Central memory CD8-positive, alpha-beta T cell (primary cell): ENCODE results near the gene LLPH.

Experiments
- ATAC-seq: fragments of 150-1000 bp; cut with Tn5 transposase; replicated peaks from 2 replicates; pipeline ENCODE4 v1.10.0; 2022; ENCODE audit warnings: mild to moderate bottlenecking, moderate FRiP score, moderate number of reproducible peaks; ENCODE audit not compliant: poor library complexity, severe bottlenecking; ENCODE audit errors: extremely low read depth
- DNase-seq, 2 donors: peaks; one replicate each; pipeline ENCODE4 v3.0.0; 2021; ENCODE audit warnings: low spot score in 2 of 2
- H3K27ac Mint-ChIP-seq: one replicate; pipeline ENCODE4 v1.8.0; 2022; ENCODE audit warnings: low read depth, mild to moderate bottlenecking, moderate library complexity, mixed read lengths
- H3K27me3 Mint-ChIP-seq: one replicate; pipeline ENCODE4 v1.8.0; 2022; ENCODE audit warnings: mixed read lengths
- H3K36me3 Mint-ChIP-seq: one replicate; pipeline ENCODE4 v1.8.0; 2022; ENCODE audit warnings: mild to moderate bottlenecking, moderate library complexity, mixed read lengths; ENCODE audit not compliant: insufficient read depth
- H3K4me1 Mint-ChIP-seq: one replicate; pipeline ENCODE4 v1.8.0; 2022; ENCODE audit warnings: mixed read lengths
- H3K4me3 Mint-ChIP-seq: one replicate; pipeline ENCODE4 v1.8.0; 2022; ENCODE audit warnings: mild to moderate bottlenecking, moderate library complexity, mixed read lengths
- H3K9me3 Mint-ChIP-seq: one replicate; pipeline ENCODE4 v1.8.0; 2022; ENCODE audit warnings: mixed read lengths

Gene LLPH

DNA sequence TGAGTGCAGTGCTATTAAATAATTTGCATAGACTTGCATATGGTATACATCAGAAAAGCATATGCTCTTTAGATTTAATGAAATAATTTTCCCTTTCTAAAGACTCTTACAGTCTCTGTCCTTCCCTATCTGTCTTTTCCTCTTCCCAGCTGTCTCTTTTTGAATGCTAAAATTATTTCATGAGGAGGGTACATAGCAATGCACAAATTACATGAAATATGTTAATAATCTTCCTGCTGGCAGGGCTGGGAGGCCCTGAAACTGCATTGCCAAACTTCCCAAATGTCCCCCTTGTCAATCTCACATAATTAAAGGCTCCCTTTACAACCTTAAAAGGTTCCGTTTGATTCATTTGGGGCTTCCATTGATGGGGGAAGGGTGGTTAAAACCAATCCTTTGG is 22.2 kb downstream of the LLPH start:
- no peaks in the 10 kb centered on the region for H3K9me3 Mint-ChIP-seq
- H3K4me1 Mint-ChIP-seq: no peaks in the 10 kb centered on the region
- ATAC-seq (no peak), DNase-seq (no peak)
- no peak overlapping the region for H3K4me3 Mint-ChIP-seq
- H3K36me3 Mint-ChIP-seq: no peaks in the 10 kb centered on the region
- peaks cover 3% of the 10 kb centered on the region for H3K27me3 Mint-ChIP-seq
- no peak overlapping the region for H3K27ac Mint-ChIP-seq

DNA sequence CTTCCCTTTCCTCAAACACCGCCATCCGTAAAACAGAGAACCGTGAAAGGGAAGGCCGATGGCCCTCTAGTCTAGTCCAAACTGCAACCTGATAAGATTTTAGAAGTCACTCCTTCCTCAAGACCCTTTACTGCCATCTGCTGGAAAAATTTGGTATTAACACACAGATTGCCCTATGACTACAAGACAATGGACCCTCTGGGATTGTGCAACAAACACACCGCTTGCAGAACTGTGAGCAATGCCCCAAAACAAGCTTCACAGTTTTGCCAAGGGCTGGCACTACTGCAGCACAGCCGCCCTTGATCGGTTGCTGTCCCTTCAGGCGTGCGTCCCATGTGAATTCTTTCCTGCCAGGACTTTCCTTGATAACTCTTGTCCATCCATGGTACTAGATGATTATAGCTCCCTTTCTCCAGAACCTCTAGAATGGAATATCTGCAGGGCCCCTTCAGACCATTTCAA is 23.1 kb downstream of the LLPH start:
- ATAC-seq: peak; percentile 72
- H3K27ac Mint-ChIP-seq: no peak overlapping the region
- H3K4me1 Mint-ChIP-seq: no peaks in the 10 kb centered on the region
- peaks cover 12% of the 10 kb centered on the region for H3K27me3 Mint-ChIP-seq
- H3K9me3 Mint-ChIP-seq: no peaks in the 10 kb centered on the region
- H3K36me3 Mint-ChIP-seq: no peaks in the 10 kb centered on the region
- DNase-seq: peak; percentile 23 to 54
- no peak overlapping the region for H3K4me3 Mint-ChIP-seq

DNA sequence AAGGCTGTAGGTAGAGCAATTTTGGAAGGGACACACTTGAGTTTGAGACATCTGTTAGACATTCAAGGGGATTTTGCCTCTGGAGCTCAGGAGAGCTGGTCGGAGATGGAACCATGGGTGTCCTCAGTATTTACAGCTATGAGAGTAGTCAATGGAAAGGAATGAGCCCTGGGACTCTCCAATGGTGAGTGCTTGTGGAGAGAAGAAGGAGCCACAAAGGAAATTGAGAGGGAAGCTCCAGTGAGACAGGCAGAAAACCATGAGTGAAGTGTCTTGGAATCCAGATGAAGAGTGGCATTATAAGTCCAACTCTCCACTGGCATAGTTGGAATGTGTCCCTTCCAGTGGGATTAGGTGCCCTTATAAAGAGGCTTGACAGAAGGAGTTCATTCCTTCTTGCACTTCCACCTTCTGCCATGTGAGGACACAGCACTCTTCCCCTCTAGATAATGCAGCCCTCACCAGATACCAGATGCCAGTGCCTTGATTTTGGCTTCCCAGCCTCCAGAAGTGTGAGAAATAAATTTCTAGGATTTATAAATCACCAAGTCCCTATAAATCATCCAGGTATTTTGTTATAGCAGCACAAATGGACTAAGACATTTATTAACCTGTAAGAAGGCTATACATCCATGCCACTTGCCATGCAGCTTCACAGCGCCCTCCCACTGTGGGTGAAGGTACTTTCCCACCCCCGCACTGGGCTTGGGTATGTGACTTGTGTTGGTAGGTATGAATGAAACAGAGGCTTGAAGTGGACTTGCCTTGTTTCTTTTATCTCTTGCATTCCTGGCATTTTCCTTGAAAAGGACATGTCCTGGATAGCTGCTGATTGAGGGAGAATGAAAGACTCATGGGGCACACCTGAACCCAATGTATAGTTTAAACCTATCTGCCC is 27.3 kb downstream of the LLPH start:
- Mint-ChIP-seq H3K4me3 (no peak overlapping the region), H3K4me1 (no peaks in the 10 kb centered on the region), H3K9me3 (no peaks in the 10 kb centered on the region), H3K36me3 (no peaks in the 10 kb centered on the region), H3K27ac (no peak overlapping the region), H3K27me3 (peaks cover 36% of the 10 kb centered on the region)
- ATAC-seq (no peak), DNase-seq (no peak)

- H3K27ac Mint-ChIP-seq: no peak overlapping the region
- ATAC-seq: no peak
- no peak overlapping the region for H3K4me3 Mint-ChIP-seq
- H3K4me1 Mint-ChIP-seq: no peaks in the 10 kb centered on the region
- DNase-seq: no peak
- peaks cover 32% of the 10 kb centered on the region for H3K27me3 Mint-ChIP-seq
- no peaks in the 10 kb centered on the region for H3K9me3 Mint-ChIP-seq
- peaks cover 1% of the 10 kb centered on the region for H3K36me3 Mint-ChIP-seq
These were observed 37.8 kb downstream of the LLPH start for GRCh38 chr12:66092559-66093269.

DNA sequence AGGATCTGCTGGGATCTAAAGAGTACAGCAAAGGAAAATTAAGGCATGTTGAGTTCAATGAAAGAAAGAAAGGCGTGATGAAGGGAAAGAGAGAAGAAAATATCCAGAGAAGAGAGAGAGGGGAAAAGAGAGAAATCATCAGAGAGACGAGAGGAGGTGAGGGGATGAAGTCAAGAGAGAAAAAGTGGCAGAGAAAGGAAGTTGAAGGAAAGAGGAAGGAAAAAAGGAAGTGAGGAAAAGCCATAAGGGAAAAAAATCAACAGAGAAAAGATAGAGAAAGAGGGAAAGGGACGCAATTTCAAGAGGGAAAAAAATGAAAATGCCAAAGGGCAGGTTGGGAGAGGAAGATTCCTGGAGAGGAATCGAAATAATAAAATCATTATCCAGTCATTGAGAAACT is 40.4 kb downstream of the LLPH start:
- Mint-ChIP-seq H3K4me3 (no peak overlapping the region), H3K4me1 (no peaks in the 10 kb centered on the region), H3K9me3 (no peaks in the 10 kb centered on the region), H3K36me3 (peaks cover 1% of the 10 kb centered on the region), H3K27me3 (peaks cover 29% of the 10 kb centered on the region), H3K27ac (no peak overlapping the region)
- DNase-seq: no peak
- no peak for ATAC-seq

- peaks cover 29% of the 10 kb centered on the region for H3K27me3 Mint-ChIP-seq
- H3K9me3 Mint-ChIP-seq: peaks cover 6% of the 10 kb centered on the region
- DNase-seq: no peak
- no peak for ATAC-seq
- H3K36me3 Mint-ChIP-seq: peaks cover 1% of the 10 kb centered on the region
- no peak overlapping the region for H3K27ac Mint-ChIP-seq
- H3K4me1 Mint-ChIP-seq: no peaks in the 10 kb centered on the region
- H3K4me3 Mint-ChIP-seq: no peak overlapping the region
These were observed 43.1 kb downstream of the LLPH start for GRCh38 chr12:66087365-66087943.

GRCh38 chr12:66085998-66086397 is 44.6 kb downstream of the LLPH start:
- H3K4me3 Mint-ChIP-seq: no peak overlapping the region
- no peak overlapping the region for H3K27ac Mint-ChIP-seq
- DNase-seq (no peak), ATAC-seq (no peak)
- H3K4me1 Mint-ChIP-seq: no peaks in the 10 kb centered on the region
- peaks cover 6% of the 10 kb centered on the region for H3K9me3 Mint-ChIP-seq
- peaks cover 1% of the 10 kb centered on the region for H3K36me3 Mint-ChIP-seq
- H3K27me3 Mint-ChIP-seq: peaks cover 35% of the 10 kb centered on the region

DNA sequence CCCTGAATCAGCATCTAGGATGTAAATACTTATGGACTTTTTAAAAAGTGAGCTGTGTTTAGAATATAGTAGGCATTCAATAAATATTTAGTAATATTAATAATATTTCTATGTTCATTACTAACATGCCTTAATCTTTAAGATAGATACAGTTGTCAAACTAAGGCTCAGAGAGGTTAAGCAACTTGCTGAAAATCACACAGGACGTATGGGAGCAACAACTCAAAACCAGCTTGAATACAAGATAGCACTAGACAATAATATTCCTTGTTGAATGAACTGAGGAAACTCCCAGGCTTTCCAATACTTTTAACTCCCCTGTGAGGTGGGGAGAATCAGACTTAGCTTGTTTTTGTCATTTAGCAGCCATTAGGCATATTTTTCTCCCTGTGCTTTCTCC is 45.3 kb downstream of the LLPH start:
- Mint-ChIP-seq H3K4me1 (no peaks in the 10 kb centered on the region), H3K36me3 (peaks cover 1% of the 10 kb centered on the region), H3K4me3 (no peak overlapping the region), H3K27ac (no peak overlapping the region), H3K9me3 (peaks cover 6% of the 10 kb centered on the region), H3K27me3 (peaks cover 35% of the 10 kb centered on the region)
- no peak for DNase-seq
- ATAC-seq: no peak

- H3K36me3 Mint-ChIP-seq: no peaks in the 10 kb centered on the region
- H3K9me3 Mint-ChIP-seq: peaks cover 6% of the 10 kb centered on the region
- no peaks in the 10 kb centered on the region for H3K4me1 Mint-ChIP-seq
- no peak overlapping the region for H3K27ac Mint-ChIP-seq
- DNase-seq: no peak
- H3K4me3 Mint-ChIP-seq: no peak overlapping the region
- H3K27me3 Mint-ChIP-seq: peaks cover 38% of the 10 kb centered on the region
- no peak for ATAC-seq
These were observed 46.8 kb downstream of the LLPH start for GRCh38 chr12:66083766-66084165.

- DNase-seq (no peak), ATAC-seq (no peak)
- H3K4me1 Mint-ChIP-seq: no peaks in the 10 kb centered on the region
- H3K9me3 Mint-ChIP-seq: peaks cover 6% of the 10 kb centered on the region
- H3K36me3 Mint-ChIP-seq: no peaks in the 10 kb centered on the region
- H3K27me3 Mint-ChIP-seq: peaks cover 47% of the 10 kb centered on the region
- H3K27ac Mint-ChIP-seq: no peak overlapping the region
- H3K4me3 Mint-ChIP-seq: no peak overlapping the region
These were observed 47.8 kb downstream of the LLPH start for GRCh38 chr12:66082744-66083143.

DNA sequence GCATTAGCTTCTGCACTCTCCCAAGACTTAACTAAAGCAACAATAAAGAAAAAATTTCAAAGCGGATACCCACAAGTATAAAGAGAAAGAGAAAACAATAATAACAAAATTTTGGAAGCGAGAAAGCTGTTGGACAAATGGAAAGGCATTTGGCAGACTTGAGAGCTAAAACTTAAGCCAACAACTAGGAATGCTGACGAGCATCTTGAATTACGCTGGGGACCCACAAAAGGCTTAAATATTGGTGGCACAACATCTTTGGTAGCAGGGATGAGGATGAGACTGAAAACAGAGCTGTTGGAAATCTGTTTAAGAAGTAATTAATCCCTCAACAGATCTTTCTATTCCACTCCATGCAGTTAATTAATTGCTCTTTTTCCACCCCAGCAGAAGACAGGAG is 49.8 kb downstream of the LLPH start:
- Mint-ChIP-seq H3K27me3 (peaks cover 56% of the 10 kb centered on the region), H3K36me3 (no peaks in the 10 kb centered on the region), H3K4me1 (no peaks in the 10 kb centered on the region), H3K4me3 (no peak overlapping the region), H3K9me3 (peaks cover 6% of the 10 kb centered on the region), H3K27ac (no peak overlapping the region)
- DNase-seq (no peak), ATAC-seq (no peak)

- Mint-ChIP-seq H3K4me3 (no peak overlapping the region), H3K27ac (no peak overlapping the region), H3K27me3 (peaks cover 77% of the 10 kb centered on the region), H3K4me1 (peaks cover 4% of the 10 kb centered on the region), H3K36me3 (no peaks in the 10 kb centered on the region), H3K9me3 (no peaks in the 10 kb centered on the region)
- ATAC-seq: no peak
- no peak for DNase-seq
These were observed 53.0 kb downstream of the LLPH start for GRCh38 chr12:66077542-66077941.
